ENCODE results near the gene CACNA1C.

- TF ChIP-seq CTCF (IDR thresholded peaks at IDR 0.05) (no peak), POLR2AphosphoS5 (IDR thresholded peaks at IDR 0.05) (no peak)
These were observed 398.7 kb downstream of the CACNA1C start for GRCh38 chr12:2451497-2451896.
